DND-41 (cell line): ENCODE results near the gene TUBA4B.

Source experiments
- ATAC-seq: fragments of 200-7000 bp; cut with Tn5 transposase; 3 replicates; pipeline ENCODE4 v1.9.1; 2021; ENCODE audit warnings: low read depth; ENCODE audit not compliant: insufficient read depth
- DNase-seq: peaks from one replicate; pipeline ENCODE4 v3.0.0-alpha.2; 2020
- H2AFZ ChIP-seq: 2 replicates; pipeline ENCODE4 v1.6.0; 2012; ENCODE audit warnings: low read depth, low read length
- H3K27ac ChIP-seq: 2 replicates; pipeline ENCODE4 v1.5.1; 2012; ENCODE audit warnings: low read length, inconsistent platforms
- H3K27me3 ChIP-seq: fragments of 200-600 bp; sonication (generic); 2 replicates; pipeline ENCODE4 v1.6.0; 2012; ENCODE audit warnings: low read length, mild to moderate bottlenecking, inconsistent platforms; ENCODE audit not compliant: insufficient read depth, poor library complexity
- H3K36me3 ChIP-seq: 2 replicates; pipeline ENCODE4 v1.5.1; 2012; ENCODE audit warnings: low read length, inconsistent platforms; ENCODE audit not compliant: insufficient read depth
- H3K4me1 ChIP-seq: 2 replicates; pipeline ENCODE4 v1.5.1; 2012; ENCODE audit warnings: mild to moderate bottlenecking, low read length; ENCODE audit not compliant: insufficient read depth
- H3K4me2 ChIP-seq: 2 replicates; pipeline ENCODE4 v1.6.0; 2012; ENCODE audit warnings: mild to moderate bottlenecking, moderate library complexity, low read length, inconsistent platforms; ENCODE audit not compliant: insufficient read depth
- H3K4me3 ChIP-seq, 2 experiments: fragments of 200-600 bp in 1 of 2; shearing (Covaris generic) in 1 of 2; 2 replicates each; pipeline ENCODE4 v1.5.1; 2012 to 2016; ENCODE audit warnings: inconsistent platforms in 2 of 2, low read length in 2 of 2, mild to moderate bottlenecking in 2 of 2, low read depth in 1 of 2, moderate library complexity in 1 of 2
- H3K79me2 ChIP-seq: 2 replicates; pipeline ENCODE4 v1.6.0; 2012; ENCODE audit warnings: low read length, inconsistent platforms; ENCODE audit not compliant: insufficient read depth
- H3K9ac ChIP-seq: 2 replicates; pipeline ENCODE4 v1.6.0; 2012; ENCODE audit warnings: low read depth, mild to moderate bottlenecking, inconsistent platforms, low read length, moderate library complexity
- H3K9me3 ChIP-seq: 2 replicates; pipeline ENCODE4 v1.5.1; 2012; ENCODE audit warnings: low read length, moderate library complexity, mild to moderate bottlenecking, inconsistent platforms; ENCODE audit not compliant: insufficient read depth, severe bottlenecking
- H4K20me1 ChIP-seq: 2 replicates; pipeline ENCODE4 v1.6.0; 2012; ENCODE audit warnings: low read length; ENCODE audit not compliant: insufficient read depth
- EZH2 ChIP-seq: IDR thresholded peaks from 3 replicates; pipeline ENCODE4 v1.6.1; 2012; ENCODE audit warnings: borderline replicate concordance, low read depth, mild to moderate bottlenecking, moderate library complexity, low read length, inconsistent platforms; ENCODE audit not compliant: severe bottlenecking
- TF ChIP-seq, protein P1 (sequence below): IDR thresholded peaks from 2 replicates; pipeline ENCODE4 v1.5.1; 2012; ENCODE audit warnings: borderline replicate concordance, low read length, moderate library complexity, mild to moderate bottlenecking; ENCODE audit not compliant: poor library complexity, severe bottlenecking; ENCODE audit errors: extremely low read depth

Gene TUBA4B

GRCh38 chr2:219300022-219300421 lies 47.0 kb downstream of the TUBA4B start:
- no peaks in the 10 kb centered on the region for H3K79me2 ChIP-seq
- H3K4me1 ChIP-seq: peaks cover 7% of the 10 kb centered on the region
- no peak overlapping the region for H2AFZ ChIP-seq
- no peak overlapping the region for H3K27ac ChIP-seq
- H3K9me3 ChIP-seq: no peaks in the 10 kb centered on the region
- no peak for DNase-seq
- no peak for ATAC-seq
- peaks cover 32% of the 10 kb centered on the region for H3K27me3 ChIP-seq
- H3K36me3 ChIP-seq: no peaks in the 10 kb centered on the region
- H3K9ac ChIP-seq: no peak overlapping the region
- peaks cover 3% of the 10 kb centered on the region; the same call in 1 of the 2 replicates for H4K20me1 ChIP-seq
- H3K4me3 ChIP-seq: no peak overlapping the region
- TF ChIP-seq, protein P1, sequence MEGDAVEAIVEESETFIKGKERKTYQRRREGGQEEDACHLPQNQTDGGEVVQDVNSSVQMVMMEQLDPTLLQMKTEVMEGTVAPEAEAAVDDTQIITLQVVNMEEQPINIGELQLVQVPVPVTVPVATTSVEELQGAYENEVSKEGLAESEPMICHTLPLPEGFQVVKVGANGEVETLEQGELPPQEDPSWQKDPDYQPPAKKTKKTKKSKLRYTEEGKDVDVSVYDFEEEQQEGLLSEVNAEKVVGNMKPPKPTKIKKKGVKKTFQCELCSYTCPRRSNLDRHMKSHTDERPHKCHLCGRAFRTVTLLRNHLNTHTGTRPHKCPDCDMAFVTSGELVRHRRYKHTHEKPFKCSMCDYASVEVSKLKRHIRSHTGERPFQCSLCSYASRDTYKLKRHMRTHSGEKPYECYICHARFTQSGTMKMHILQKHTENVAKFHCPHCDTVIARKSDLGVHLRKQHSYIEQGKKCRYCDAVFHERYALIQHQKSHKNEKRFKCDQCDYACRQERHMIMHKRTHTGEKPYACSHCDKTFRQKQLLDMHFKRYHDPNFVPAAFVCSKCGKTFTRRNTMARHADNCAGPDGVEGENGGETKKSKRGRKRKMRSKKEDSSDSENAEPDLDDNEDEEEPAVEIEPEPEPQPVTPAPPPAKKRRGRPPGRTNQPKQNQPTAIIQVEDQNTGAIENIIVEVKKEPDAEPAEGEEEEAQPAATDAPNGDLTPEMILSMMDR: no peak
- no peak for TF ChIP-seq EZH2
- no peak overlapping the region for H3K4me2 ChIP-seq

DNA sequence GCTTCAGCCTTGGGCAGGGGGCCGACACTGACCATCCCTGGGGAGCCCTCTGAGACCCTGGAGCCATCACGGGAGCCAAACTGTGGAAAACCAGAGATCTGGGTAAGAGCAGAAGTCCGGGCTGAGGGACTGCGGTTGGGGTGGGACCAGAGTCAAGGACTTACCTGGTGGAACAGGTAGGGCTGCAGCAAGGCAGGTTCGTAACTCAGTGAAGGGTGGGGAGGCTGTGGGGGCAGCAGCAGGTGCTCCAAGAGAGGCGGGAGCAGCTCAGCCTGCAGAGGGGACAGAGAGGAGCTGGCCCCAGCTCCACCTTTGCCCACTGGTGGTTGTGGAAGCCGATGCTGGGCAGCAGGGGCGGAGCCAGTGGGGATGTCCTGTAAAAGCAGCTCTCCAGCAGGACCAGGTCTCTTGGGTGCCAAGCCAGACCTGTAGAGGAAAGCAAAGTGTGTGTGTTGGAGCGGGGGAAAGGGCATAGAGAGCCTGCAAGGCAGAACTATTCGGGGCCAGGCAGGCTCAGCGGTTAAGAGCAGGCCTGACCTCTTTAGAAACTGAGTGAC lies 49.4 kb downstream of the TUBA4B start:
- Histone ChIP-seq H3K4me2 (no peak overlapping the region), H4K20me1 (peaks cover 3% of the 10 kb centered on the region; the same call in 1 of the 2 replicates), H3K4me3 (no peak overlapping the region), H3K27ac (no peak overlapping the region), H3K9ac (no peak overlapping the region), H3K27me3 (peaks cover 36% of the 10 kb centered on the region), H3K79me2 (no peaks in the 10 kb centered on the region), H3K4me1 (peaks cover 3% of the 10 kb centered on the region), H2AFZ (no peak overlapping the region), H3K9me3 (no peaks in the 10 kb centered on the region), H3K36me3 (no peaks in the 10 kb centered on the region)
- ATAC-seq (no peak), DNase-seq (no peak)
- no peak for TF ChIP-seq EZH2
- TF ChIP-seq, protein P1: no peak

- H3K79me2 ChIP-seq: no peaks in the 10 kb centered on the region
- peaks cover 11% of the 10 kb centered on the region for H4K20me1 ChIP-seq
- no peaks in the 10 kb centered on the region for H3K4me1 ChIP-seq
- DNase-seq (no peak), ATAC-seq (no peak)
- no peak overlapping the region for H2AFZ ChIP-seq
- TF ChIP-seq, protein P1: no peak
- TF ChIP-seq EZH2: no peak
- peaks cover 34% of the 10 kb centered on the region for H3K27me3 ChIP-seq
- no peak overlapping the region for H3K27ac ChIP-seq
- H3K4me3 ChIP-seq: no peak overlapping the region
- H3K4me2 ChIP-seq: no peak overlapping the region
- no peaks in the 10 kb centered on the region for H3K36me3 ChIP-seq
- no peak overlapping the region for H3K9ac ChIP-seq
- H3K9me3 ChIP-seq: no peaks in the 10 kb centered on the region
Observed at GRCh38 chr2:219304223-219304622, 51.2 kb downstream of the TUBA4B start.

- no peak for TF ChIP-seq EZH2
- TF ChIP-seq, protein P1: no peak
- Histone ChIP-seq H3K79me2 (no peaks in the 10 kb centered on the region), H3K4me2 (no peak overlapping the region), H3K9me3 (no peaks in the 10 kb centered on the region), H3K36me3 (no peaks in the 10 kb centered on the region), H2AFZ (no peak overlapping the region), H3K9ac (no peak overlapping the region), H4K20me1 (peaks cover 11% of the 10 kb centered on the region), H3K27ac (no peak overlapping the region), H3K4me1 (no peaks in the 10 kb centered on the region), H3K4me3 (no peak overlapping the region), H3K27me3 (peaks cover 16% of the 10 kb centered on the region)
- ATAC-seq: no peak
- no peak for DNase-seq
Observed at GRCh38 chr2:219306047-219306446, 53.0 kb downstream of the TUBA4B start.
